ENCODE results near the gene PHF2.

- no peak for TF ChIP-seq CTCF (IDR thresholded peaks at IDR 0.05; ENCODE audit: insufficient read depth, low read length)
- no peak for TF ChIP-seq POLR2AphosphoS5 (IDR thresholded peaks at IDR 0.05; ENCODE audit: low read depth)
- no peak for TF ChIP-seq GABPA (IDR thresholded peaks at IDR 0.05; ENCODE audit: low read depth)
- TF ChIP-seq REST (IDR thresholded peaks at IDR 0.05; ENCODE audit: insufficient replicate concordance, low read depth) = no peak
Measured at GRCh38 chr9:93644397-93645088, 68.2 kb downstream of the PHF2 start.
